Fibroblast of mammary gland (primary cell): ENCODE results near the gene ZFYVE9.

Source experiments
- DNase-seq: peaks from one replicate; pipeline ENCODE4 v3.0.0-alpha.2; 2010; ENCODE audit warnings: low read depth
- H3K4me3 ChIP-seq: 2 replicates; pipeline ENCODE4 v1.5.1; 2011; ENCODE audit warnings: low read depth, mild to moderate bottlenecking, low read length, moderate library complexity; ENCODE audit not compliant: control insufficient read depth
- CTCF ChIP-seq: conservative IDR thresholded peaks from 2 replicates; pipeline ENCODE4 v1.5.1; 2011; ENCODE audit warnings: low read depth, low read length, inconsistent platforms; ENCODE audit not compliant: control insufficient read depth, insufficient read depth

Gene ZFYVE9

GRCh38 chr1:52191395-52191965 lies 49.6 kb downstream of the ZFYVE9 start:
- no peak for TF ChIP-seq CTCF
- DNase-seq = no peak
- H3K4me3 ChIP-seq = no peak overlapping the region

DNA sequence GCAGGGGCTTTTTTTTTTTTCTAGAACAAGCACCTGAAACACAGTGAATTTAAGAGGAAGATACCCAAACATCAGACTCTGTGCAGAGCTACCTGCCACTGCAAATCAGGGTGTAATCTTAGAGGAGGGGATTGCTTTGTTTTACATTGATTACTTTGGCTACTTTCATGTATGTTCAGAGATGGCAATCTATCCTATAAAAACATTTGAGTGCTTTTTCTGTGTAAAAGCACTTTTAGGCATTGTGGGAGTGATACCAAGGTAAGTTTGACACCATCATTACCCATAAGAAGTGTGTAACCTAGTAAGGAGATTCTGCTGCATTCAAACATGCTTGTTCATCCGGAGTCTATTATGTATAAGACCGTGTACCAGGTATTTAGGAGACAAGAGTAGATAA lies 50.1 kb downstream of the ZFYVE9 start:
- TF ChIP-seq CTCF = no peak
- DNase-seq = no peak
- no peak overlapping the region for H3K4me3 ChIP-seq

DNA sequence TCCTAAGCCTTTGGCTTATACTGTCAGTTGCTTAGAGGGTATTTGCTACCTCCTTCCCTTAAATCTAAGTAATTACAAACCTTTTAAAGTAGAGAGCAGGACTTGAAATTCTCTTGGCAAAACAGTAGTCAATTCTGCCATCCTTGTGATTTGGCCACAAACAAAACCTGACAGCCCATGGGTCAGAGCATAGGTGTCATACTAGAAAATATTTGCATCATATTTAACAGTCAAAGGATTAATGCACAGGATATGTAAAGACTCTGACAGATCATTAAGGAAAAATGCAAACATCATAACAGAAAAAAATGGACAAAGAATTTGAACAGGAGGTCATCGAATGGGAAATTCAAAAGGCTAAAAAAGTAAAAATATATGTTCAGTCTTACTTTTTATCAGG lies 50.5 kb downstream of the ZFYVE9 start:
- no peak for DNase-seq
- H3K4me3 ChIP-seq = no peak overlapping the region
- no peak for TF ChIP-seq CTCF

- no peak for TF ChIP-seq CTCF
- DNase-seq = no peak
- H3K4me3 ChIP-seq = no peak overlapping the region
These were observed 52.1 kb downstream of the ZFYVE9 start for GRCh38 chr1:52193985-52194384.

- no peak for DNase-seq
- TF ChIP-seq CTCF = no peak
These were observed 53.3 kb downstream of the ZFYVE9 start for GRCh38 chr1:52195161-52195560.

DNA sequence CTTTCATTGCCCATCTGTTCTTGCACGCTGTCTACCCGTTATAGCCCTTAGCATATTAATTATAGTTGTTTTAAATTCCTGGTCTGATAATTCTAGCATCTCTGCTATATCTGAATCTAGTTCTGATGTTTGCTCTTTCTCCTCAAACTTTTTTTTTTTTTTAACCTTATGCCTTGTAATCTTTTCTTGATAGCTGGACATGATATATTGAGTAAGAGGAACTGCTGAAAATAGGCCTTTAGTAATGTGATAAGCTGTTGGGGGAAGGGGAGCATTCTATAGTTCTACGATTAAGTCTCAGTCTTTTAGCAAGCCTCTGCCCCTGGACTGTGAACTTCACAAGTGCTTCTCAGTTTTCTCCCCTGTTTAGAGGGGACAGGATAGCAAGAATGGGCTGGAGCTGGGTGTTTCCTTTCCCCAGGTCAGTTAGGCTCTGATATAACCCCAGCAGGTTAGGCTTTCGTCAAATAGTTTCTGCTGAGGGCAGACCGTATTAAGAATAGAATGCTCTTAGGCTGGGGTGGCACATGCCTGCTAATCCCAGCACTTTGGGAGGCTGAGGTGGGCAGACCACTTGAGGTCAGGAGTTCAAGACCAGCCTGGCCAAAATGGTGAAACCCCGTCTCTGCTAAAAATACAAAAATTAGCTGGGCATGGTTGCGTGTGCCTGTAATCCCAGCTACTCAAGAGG lies 62.2 kb downstream of the ZFYVE9 start:
- no peak for DNase-seq
- no peak for TF ChIP-seq CTCF
- H3K4me3 ChIP-seq = no peak overlapping the region

More at GRCh38 chr1:52195161-52195560, 53.3 kb downstream of the ZFYVE9 start:
- H3K4me3 ChIP-seq = no peak overlapping the region
